NT2/D1 (cell line): ENCODE results near the gene HVCN1.

Experiments used
- SUZ12 ChIP-seq: IDR thresholded peaks from 2 replicates; pipeline ENCODE4 v1.6.1; 2011; ENCODE audit not compliant: insufficient read length, insufficient read depth; ENCODE audit errors: extremely low read depth
- YY1 ChIP-seq: IDR thresholded peaks from 2 replicates; pipeline ENCODE4 v1.6.1; 2011; ENCODE audit not compliant: insufficient read length, insufficient read depth

DNA sequence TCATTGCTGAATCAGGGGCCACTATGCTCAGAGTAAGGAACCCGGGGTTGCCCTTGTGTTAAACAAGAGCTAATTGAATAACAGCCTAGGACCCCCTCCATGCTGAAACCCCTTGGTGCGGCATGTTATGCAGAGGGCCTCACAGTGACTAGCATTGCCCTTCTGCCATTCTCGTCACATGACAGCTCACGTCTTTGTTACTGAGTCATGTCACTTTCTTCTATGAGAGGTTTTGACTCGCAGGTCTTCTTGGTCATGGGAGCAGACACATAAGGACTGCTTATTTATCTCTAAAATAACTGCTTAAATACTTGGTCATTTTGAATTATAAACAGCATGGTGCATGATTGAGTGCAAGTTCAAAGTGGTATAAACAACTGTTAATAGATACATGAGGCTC lies 50.1 kb downstream of the HVCN1 start:
- TF ChIP-seq SUZ12 (no peak), YY1 (no peak)
